ENCODE data around the gene DUSP18. TPM values are rescaled to one million over a fixed set of nuclear protein-coding genes. Genes with fewer than 3 reads are reported as not detected.
A peak's percentile ranks its signal among the peaks of the same experiment; 100 is the strongest.

DUSP18 gene
- total and polyA plus RNA-seq, 2 of the 4 experiments (the other 2 are of a cell fraction) = 14.9 TPM

DNA sequence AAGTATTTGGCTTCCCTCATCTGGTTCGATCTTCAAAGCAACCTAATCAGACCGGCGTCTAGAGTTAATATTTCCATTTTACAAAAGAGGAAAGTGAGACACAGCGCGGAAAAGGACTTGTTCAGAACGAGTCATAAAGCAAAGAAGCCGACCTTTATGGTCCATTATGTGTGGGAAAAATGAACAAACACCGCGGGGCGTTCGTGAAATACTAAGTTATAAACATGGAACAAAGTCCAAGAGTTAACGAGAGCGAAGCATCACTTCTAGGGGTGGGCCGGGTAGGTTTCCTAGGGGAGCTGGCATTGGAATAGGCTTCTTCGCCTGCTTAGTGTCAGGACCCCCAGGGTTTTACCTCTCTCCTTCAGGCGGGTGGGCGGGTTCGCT is 575 bp downstream of the DUSP18 start:
- no peak overlapping the region for H2AK5ac ChIP-seq (ENCODE audit: low read depth, low read length)
- peak overlapping the region; percentile 63 for H3K9ac ChIP-seq (ENCODE audit: low read depth, low read length)
- no peaks in the 10 kb centered on the region for H3K4me1 ChIP-seq (ENCODE audit: control insufficient read depth, insufficient read depth, low read length)
- intact Hi-C loops (cut with micrococcal nuclease) (no loop called here), dilution Hi-C loops (cut with HindIII; ENCODE audit: low sequenced_read_pairs, unreplicated experiment) (no loop called here), in situ Hi-C loops (cut with MboI; ENCODE audit: low sequenced_read_pairs) (no loop called here)
- H3K79me1 ChIP-seq (ENCODE audit: low read depth in 1 of 2, low read length in 2 of 2) = peaks cover 0 to 12% of the 10 kb centered on the region in 2 experiments; a peak in 1 of 4 replicates
- H2BK15ac ChIP-seq (ENCODE audit: low read depth, low read length) = no peak overlapping the region
- no peaks in the 10 kb centered on the region for H3K9me3 ChIP-seq (ENCODE audit: control insufficient read depth, insufficient read depth, low read length)
- DNase-seq = no peak
- H3K4me3 ChIP-seq (ENCODE audit: insufficient read depth, low read depth, low read length) = peak overlapping the region; percentile 76
- peak overlapping the region; percentile 98 for H2AFZ ChIP-seq (replicated peaks; ENCODE audit: low read length, poor library complexity)
- H3K4ac ChIP-seq (ENCODE audit: low read depth, low read length) = no peak overlapping the region; the same call in 1 of the 2 replicates
- no peaks in the 10 kb centered on the region for H4K20me1 ChIP-seq (ENCODE audit: insufficient read depth, low read length)
- peak overlapping the region; percentile 87 for H3K4me2 ChIP-seq (ENCODE audit: low read depth, low read length)
- ChIA-PET CTCF (interaction anchor here (1.5 kb wide), 1 partner anchor 88 kb away, joined by 4 read pairs; no protein-coding TSS in a partner anchor), POLR2A (ENCODE audit: unreplicated experiment) (no interaction called here)
- no peaks in the 10 kb centered on the region for H3K27me3 ChIP-seq (ENCODE audit: control insufficient read depth, insufficient read depth, low read length)
- H4K8ac ChIP-seq (ENCODE audit: low read depth in 2 of 2, low read length in 2 of 2) = peak overlapping the region; percentile 39 to 85; a peak in 2 of 4 replicates
- no peak for ATAC-seq (ENCODE audit: low read depth)
- H2AK9ac ChIP-seq (replicated peaks; ENCODE audit: low read depth, low read length, poor library complexity) = peak overlapping the region; percentile 60
- H3K23ac ChIP-seq (ENCODE audit: low read depth, low read length) = peak overlapping the region; percentile 73
- peaks cover 10% of the 10 kb centered on the region; the same call in 1 of the 2 replicates for H3K36me3 ChIP-seq (ENCODE audit: control insufficient read depth, insufficient read depth, low read length)
- peaks cover 1% of the 10 kb centered on the region; the same call in 1 of the 2 replicates for H3K9me1 ChIP-seq (ENCODE audit: insufficient read depth, low read length)
- no peak overlapping the region; the same call in 1 of the 2 replicates for H4K91ac ChIP-seq (ENCODE audit: insufficient read depth, low read depth, low read length)
- no peak overlapping the region for H2BK120ac ChIP-seq (ENCODE audit: low read depth, low read length)
- H3K56ac ChIP-seq (ENCODE audit: extremely low read depth, insufficient read depth, low read length) = peak overlapping the region; percentile 39; the same call in 1 of the 2 replicates
- TF ChIP-seq BHLHE40 (IDR thresholded peaks at IDR 0.05; ENCODE audit: low read depth, low read length) = no peak
- TF ChIP-seq, protein P1, sequence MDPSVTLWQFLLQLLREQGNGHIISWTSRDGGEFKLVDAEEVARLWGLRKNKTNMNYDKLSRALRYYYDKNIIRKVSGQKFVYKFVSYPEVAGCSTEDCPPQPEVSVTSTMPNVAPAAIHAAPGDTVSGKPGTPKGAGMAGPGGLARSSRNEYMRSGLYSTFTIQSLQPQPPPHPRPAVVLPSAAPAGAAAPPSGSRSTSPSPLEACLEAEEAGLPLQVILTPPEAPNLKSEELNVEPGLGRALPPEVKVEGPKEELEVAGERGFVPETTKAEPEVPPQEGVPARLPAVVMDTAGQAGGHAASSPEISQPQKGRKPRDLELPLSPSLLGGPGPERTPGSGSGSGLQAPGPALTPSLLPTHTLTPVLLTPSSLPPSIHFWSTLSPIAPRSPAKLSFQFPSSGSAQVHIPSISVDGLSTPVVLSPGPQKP (IDR thresholded peaks at IDR 0.05; ENCODE audit: borderline replicate concordance, low read depth, low read length) = no peak
- TF ChIP-seq MAZ (IDR thresholded peaks at IDR 0.05; ENCODE audit: borderline replicate concordance, low read depth, low read length) = no peak
- no peak for TF ChIP-seq NFE2L2 (IDR thresholded peaks at IDR 0.05; ENCODE audit: low read depth, low read length)
- no peak for TF ChIP-seq SMC3 (IDR thresholded peaks at IDR 0.05; ENCODE audit: low read depth, low read length)
- TF ChIP-seq, protein P2, sequence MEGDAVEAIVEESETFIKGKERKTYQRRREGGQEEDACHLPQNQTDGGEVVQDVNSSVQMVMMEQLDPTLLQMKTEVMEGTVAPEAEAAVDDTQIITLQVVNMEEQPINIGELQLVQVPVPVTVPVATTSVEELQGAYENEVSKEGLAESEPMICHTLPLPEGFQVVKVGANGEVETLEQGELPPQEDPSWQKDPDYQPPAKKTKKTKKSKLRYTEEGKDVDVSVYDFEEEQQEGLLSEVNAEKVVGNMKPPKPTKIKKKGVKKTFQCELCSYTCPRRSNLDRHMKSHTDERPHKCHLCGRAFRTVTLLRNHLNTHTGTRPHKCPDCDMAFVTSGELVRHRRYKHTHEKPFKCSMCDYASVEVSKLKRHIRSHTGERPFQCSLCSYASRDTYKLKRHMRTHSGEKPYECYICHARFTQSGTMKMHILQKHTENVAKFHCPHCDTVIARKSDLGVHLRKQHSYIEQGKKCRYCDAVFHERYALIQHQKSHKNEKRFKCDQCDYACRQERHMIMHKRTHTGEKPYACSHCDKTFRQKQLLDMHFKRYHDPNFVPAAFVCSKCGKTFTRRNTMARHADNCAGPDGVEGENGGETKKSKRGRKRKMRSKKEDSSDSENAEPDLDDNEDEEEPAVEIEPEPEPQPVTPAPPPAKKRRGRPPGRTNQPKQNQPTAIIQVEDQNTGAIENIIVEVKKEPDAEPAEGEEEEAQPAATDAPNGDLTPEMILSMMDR (conservative IDR thresholded peaks at IDR 0.05; ENCODE audit: low read depth, low read length) = no peak
- TF ChIP-seq RFX5 (IDR thresholded peaks at IDR 0.05; ENCODE audit: low read depth, low read length) = no peak
- TF ChIP-seq RAD21 (IDR thresholded peaks at IDR 0.05; ENCODE audit: low read length) = no peak
- TF ChIP-seq CEBPB (IDR thresholded peaks at IDR 0.05; ENCODE audit: low read depth, low read length) = no peak
- no peak for TF ChIP-seq MXI1 (IDR thresholded peaks at IDR 0.05; ENCODE audit: borderline replicate concordance, low read depth, low read length)
- no peak for TF ChIP-seq RCOR1 (IDR thresholded peaks at IDR 0.05; ENCODE audit: insufficient replicate concordance, low read length)
- no peak for TF ChIP-seq FOS (IDR thresholded peaks at IDR 0.05; ENCODE audit: low read depth, low read length)
- TF ChIP-seq, protein P3, sequence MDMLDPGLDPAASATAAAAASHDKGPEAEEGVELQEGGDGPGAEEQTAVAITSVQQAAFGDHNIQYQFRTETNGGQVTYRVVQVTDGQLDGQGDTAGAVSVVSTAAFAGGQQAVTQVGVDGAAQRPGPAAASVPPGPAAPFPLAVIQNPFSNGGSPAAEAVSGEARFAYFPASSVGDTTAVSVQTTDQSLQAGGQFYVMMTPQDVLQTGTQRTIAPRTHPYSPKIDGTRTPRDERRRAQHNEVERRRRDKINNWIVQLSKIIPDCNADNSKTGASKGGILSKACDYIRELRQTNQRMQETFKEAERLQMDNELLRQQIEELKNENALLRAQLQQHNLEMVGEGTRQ (IDR thresholded peaks at IDR 0.05; ENCODE audit: low read depth, low read length) = no peak
- TF ChIP-seq CHD1 (IDR thresholded peaks at IDR 0.05; ENCODE audit: low read depth, low read length) = no peak
- no peak for TF ChIP-seq MAFK (IDR thresholded peaks at IDR 0.05; ENCODE audit: low read depth, low read length)
- no peak for TF ChIP-seq POLR2A (IDR thresholded peaks at IDR 0.05; ENCODE audit: low read depth, low read length)
- 11% methylated on average over 12 of the region's 18 CpGs; no CpG with 5 or more reads in 1 of the 2 experiments for WGBS, 2 experiments (ENCODE audit: extremely low coverage in 2 of 2, insufficient read length in 1 of 2)
- H4K5ac ChIP-seq (ENCODE audit: low read depth, low read length) = no peak overlapping the region
- H3K14ac ChIP-seq (replicated peaks; ENCODE audit: low read depth, low read length) = peak overlapping the region; percentile 43
- no peak overlapping the region for H3K18ac ChIP-seq (ENCODE audit: low read depth, low read length)
- BruUV-seq (replicated peaks) = no TSS peak
- H2BK20ac ChIP-seq (ENCODE audit: low read depth, low read length) = no peak overlapping the region
- no peak overlapping the region for H2BK5ac ChIP-seq (ENCODE audit: low read depth, low read length, poor library complexity, severe bottlenecking)
- H3K27ac ChIP-seq (ENCODE audit: insufficient read depth, low read length) = no peak overlapping the region; the same call in 1 of the 2 replicates
